GM19395 (cell line): ENCODE data around the gene NCOA6.
"Not testable (repeated sequence)": the region's sequence is repeated elsewhere in the genome, so short reads cannot be mapped to it uniquely, and the experiment has no call there.

Experiments
- ATAC-seq: cut with Tn5 transposase; IDR thresholded peaks from one replicate; pipeline ENCODE4 v1.9.1; 2021; ENCODE audit warnings: mild to moderate bottlenecking, moderate library complexity; ENCODE audit not compliant: unreplicated experiment

NCOA6 gene

DNA sequence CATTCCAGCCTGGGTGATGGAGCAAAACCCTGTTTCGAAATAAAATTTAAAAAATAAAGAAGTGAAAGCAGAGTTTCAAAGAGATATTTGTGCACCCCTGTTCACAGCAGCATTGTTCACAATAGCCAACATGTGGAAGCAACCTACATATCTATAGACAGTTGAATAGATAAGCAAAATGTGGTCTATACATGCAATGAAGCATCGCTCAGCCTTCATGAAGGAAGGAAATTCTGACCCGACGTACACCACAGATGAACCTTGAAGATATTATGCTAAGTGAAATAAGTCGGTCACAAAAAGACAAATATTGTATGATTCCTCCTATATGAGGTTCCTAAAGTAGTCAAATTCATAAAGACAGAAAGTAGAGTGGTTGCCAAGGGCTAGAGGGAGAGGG, 6.5 kb upstream of the NCOA6 start:
- ATAC-seq: no peak

DNA sequence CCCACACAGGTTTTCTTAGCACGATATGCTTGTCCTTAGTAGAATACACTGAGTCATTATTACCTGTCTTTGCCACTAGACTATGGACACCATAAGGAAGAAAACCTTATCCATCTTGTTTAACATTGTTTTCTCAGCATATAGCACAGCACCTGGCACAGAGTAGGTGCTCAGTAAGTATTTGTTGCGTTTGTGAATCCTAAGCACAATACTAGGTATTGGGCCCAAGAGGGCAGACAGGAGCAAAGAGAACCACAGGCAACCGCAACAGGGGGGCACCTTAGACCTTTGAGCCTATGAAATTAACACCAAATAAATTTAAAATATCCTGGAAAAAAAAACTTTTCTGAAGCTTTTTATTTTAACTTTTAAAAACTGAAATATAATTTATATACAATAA, 3.7 kb upstream of the NCOA6 start:
- ATAC-seq: no peak

DNA sequence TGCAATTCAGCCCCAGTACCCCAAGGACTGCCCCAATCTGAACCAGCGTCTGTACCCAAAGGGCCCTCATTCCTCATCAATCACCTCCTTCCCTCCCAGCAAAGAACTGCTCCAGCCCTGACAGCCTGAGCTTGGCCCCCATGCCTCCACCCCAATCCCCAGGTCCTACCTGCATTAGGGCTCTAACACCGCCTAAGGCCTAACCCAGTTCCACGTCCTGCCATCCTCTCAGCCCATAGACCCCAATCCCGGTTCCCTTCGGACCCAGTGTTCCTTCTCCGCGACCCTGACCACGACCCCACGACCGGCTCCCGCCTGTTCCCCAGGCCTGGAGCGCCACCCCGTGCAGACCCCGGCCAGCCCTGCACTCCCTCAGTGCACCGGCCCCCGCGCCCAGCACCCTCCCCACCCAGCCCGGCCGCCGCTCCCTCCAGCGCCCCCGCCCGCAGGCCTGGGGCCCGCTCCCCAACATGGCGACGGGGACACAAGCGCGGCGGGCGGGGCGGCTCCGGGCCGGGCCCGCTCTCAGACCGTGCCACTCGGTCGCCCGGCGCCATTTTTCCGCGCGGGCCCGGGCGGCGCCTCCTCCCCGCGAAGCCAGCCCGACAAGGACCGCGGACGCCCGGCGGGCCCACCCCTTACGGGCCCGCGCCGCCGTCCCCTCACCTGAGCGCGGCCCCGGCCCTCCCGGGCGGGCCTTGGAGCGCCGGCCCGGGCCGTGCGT, 483 bp downstream of the NCOA6 start:
- ATAC-seq: peak; percentile 57

DNA sequence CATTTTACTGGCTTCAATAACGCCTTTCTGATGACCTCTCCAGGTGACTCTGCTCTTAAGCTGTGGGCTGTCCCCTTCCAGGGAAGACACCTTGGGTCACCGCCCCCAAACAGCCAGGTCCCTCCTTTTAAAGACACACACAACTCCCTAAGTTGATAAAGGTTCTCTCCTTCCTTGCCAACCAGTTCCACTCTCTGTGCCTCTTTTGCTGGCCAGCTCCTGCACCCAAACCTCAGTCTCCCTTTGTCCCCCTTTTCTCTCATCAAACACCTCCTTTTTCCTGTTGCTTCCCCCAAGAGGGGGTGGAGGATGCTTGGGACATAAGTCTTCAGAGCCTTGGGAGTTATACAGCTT, 1.0 kb downstream of the NCOA6 start:
- ATAC-seq: peak; percentile 73

DNA sequence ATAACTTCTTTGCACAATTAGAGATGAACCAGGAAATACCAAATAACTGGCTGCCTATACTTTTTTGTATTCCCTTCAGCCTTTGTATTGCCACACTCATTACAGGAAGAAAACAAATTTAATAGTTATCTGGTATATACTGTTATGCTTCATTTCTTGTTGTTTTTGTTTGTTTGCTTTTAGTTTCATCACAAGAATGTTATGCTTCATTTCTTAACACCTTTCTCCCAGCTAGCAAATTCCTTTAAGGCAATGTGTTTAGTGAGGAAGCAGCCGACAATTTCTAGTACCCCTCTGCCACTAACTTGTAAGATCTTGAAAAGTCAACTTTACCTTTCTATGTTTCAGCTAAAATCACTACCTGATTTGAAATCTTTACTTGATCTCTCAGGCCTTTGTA, 1.4 kb downstream of the NCOA6 start:
- ATAC-seq: no peak

DNA sequence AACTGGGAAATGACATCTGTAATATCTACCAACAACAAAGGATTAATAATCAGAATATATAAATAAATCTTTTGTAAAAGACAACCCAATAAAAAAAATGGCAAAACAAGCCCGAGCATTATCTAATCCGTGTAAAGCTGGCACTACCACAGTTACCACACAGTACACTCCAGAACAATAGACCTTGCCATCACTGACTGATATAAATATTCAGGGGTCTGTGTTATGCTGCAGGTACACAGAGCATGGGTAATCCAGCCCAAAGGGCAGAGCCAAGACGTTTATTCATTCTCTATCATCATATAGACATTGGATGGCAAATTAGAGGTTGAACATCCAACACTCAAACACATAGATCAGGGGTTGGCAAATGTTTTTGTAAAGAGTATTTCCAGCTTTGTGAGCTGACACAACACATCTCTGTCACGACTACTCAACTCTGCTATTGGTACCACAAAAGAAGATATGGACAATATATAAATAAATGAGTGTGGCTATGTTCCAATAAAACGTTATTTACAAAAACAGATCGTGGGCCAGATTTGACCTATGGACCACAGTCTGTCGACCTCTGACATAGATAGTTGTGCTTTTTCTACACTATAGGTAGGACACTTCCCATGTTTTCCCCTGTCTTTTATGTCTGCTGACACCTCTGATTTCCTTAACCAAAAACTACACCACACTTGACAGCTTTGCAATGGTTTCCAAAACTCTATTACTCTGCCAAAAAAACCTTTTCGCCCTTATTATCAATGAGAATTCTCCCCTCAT, 4.5 kb downstream of the NCOA6 start:
- ATAC-seq: no peak

DNA sequence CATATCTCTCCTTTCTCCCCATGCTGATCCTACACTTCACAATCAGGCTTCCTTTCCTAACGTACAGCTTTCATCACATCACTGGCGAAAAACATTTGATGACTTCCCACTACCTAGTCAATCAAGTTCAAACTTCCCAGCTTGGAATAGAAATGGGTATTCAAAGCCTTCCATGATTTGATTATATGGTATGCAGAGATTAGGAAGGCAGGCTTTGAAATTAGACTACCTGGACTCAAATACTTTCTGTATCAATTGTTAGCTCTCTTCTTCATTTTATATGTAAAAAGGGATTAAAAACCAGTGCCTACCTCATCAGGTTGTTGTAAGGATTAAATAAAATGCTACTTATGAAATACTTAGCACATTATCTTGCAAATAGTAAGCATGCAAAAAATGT, 7.7 kb downstream of the NCOA6 start:
- ATAC-seq: no peak

DNA sequence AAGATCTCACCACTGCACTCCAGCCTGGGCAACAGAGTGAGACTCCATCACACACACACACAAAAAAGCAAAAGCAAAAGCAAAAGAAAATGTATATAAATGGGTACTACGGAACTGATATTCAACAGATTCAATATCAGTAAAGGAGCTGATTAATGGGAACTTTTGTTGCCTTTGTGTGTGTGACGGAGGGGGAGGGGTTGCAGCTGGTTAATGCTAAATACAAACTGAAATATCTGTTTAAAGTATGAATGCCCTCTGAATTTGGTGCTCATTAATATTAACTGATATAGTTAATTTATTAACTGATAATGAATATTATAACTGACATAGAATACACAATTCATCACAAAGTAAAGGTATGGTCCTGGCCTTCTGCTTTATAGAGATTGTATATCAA, 8.4 kb downstream of the NCOA6 start:
- ATAC-seq: no peak

DNA sequence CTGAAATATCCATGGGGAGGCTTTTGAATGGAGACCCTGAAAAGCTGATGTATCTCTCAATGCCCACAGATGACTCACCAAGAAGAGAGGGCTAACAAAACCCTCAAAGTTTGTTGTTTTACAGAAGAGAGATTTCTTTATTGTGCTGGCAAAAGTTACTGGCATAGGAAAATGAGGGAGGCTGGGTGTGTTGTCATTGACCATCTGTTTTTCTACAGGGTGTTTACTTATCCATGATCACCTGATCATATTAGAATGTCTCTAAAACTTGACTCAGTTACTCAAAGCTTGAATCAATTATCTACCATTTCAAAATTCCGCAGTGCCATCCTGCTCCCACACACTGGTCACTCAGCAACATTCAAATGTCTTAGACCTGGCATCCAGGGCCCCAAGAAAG, 9.8 kb downstream of the NCOA6 start:
- no peak for ATAC-seq

DNA sequence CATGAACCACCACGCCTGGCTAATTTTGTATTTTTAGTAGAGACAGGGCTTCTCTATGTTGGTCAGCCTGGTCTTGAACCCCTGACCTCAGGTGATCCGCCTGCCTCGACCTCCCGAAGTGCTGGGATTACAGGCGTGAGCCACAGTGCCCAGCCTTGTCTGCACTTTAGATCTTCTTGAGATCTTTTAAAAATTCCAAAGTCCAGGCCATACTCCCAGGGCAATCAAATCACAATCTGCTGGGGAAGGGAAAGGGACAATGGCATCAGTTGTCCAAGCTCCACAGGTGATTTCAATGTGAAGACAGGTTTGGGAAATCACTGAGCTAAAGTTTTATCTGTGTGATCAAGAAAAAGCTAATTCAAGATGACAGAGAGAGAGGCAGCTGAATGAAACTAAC, 16.9 kb downstream of the NCOA6 start:
- ATAC-seq: no peak

DNA sequence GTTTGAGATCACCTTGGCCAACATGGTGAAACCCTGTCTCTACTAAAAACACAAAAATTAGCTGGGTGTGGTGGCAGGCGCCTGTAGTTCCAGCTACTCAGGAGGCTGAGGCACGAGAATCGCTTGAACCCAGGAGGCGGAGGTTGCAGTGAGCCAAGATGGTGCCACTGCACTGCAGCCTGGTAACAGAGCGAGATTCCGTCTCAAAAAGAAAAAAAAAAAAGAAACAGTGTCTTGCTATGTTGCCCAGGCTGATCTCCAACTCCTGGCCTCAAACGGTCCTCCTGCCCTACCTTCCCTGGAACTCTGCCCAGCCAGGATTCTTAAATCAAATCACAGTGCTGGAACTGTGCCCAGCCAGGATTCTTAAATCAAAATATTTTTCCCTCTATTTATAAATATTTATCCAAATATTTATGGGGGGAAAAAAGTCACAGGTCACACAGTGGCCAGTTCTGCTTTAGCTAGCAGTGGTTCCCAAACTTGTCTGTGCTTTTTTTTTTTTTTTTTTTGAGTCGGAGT, 17.4 kb downstream of the NCOA6 start:
- not testable (repeated sequence) for ATAC-seq

DNA sequence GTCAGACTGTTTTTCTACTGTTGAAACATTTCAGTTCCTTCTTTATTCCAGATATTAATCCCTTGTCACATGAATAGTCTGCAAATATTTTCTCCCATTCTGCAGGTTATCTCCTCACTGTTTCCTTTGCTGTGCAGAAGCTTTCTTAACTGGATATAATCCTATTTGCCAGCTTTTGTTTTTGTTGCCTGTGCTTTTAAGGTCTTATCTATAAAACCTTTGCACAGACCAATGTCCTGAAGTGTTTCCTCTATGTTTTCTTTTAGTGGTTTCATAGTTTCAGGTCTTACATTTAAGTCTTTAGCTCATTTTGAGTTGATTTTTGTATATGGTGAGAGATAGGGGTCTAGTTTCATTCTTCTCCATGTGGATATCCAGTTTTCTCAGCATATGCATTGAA, 19.2 kb downstream of the NCOA6 start:
- ATAC-seq: no peak

DNA sequence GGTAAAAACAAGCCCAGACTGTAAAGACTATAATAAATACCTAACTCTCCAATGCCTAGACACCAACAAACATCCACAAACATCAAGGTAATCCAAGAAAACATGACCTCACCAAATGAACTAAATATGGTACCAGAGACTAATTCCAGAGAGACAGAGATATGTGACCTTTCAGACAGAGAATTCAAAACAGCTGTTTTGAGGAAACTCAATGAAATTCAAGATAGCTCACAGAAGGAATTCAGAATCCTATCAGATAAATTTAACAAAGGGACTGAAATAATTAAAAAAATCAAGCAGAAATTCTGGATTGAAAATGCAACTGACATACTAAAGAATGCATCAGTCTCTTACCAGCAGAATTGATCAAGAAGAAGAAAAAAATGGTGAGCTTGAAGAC, 26.6 kb downstream of the NCOA6 start:
- no peak for ATAC-seq

DNA sequence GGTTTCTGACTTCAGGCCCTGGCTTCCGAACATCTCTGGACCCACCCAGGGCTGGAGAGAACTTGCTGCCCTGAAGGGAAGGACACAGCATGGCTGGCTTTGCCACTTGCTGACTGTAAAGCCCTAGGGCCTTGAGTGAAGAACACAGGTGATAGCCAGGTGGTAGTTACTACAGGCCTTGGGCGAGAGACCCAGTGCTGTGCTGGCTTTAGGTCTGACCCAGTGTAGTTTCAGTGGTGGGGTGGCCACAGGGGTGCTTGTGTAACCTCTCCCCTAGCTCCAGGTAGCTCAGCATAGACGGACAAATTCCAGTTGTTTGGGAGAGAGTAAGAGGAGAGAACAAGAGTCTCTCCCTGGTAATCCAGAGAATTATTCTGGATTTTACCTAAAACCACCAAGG, 27.1 kb downstream of the NCOA6 start:
- ATAC-seq: no peak

DNA sequence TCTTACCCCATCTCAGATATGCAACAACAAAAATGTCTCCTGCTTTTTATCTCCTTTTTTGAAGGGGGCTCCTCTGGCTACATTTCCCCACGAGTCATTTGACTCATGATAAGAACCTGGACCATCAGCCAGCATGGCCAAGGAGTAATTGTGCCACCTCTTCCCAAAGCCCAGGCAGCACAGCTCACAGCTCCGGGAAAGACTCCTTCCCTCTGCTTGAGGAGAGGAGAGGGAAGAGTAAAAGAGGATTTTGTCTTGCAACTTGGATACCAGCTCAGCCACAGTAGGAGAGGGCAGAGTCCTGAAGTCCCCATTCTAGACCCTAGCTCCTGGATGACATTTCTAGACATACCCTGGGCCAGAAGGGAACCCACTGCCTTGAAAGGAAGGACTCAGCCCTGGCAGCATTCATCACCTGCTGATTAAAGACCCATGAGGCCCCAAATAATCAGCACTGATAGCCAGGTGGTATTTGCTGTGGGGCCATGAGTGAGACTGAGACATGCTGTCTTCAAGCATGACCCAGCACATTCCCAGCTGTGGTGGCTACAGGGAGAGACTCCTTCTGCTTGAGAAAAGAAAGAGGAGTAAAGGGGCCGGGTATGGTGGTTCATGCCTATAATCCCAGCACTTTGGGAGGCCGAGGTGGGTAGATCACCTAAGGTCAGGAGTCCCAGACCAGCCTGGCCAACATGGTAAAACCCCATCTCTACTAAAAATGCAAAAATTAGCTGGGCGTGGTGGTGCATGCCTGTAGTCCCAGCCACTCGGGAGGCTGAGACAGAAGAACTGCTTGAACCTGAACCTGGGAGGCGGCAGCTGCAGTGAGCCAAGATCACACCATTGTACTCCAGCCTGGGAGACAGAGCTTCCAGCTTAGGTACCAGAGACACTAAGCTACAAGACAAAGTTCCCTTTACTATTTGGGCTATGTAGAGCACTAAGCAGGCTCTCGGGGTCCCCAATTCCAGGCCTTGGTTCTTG, 28.1 kb downstream of the NCOA6 start:
- ATAC-seq: no peak

DNA sequence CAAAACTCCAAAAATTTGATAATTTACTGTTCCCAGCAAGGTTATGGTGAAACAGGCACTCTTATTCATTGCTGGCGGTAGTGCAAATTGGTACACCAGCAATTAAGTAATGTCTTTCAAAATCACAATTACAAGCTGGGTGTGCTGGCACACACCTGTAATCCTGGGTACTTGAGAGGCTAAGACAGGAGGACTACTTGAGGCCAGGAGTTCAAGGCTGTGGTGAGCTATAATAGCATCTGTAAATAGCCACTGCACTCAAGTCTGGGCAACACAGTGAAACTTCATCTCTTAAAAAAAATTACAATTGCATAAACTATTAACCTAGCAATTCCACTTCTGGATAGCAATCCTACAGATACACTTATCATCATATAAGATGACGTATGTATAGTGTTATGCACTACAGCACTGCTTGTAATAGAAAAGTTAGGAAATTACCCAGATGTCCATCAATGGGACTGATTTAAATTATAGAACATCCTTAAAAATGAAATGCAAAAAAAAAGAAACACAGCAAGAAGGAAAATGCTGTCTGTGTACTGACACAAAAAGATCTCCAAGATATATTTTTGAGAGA, 31.4 kb downstream of the NCOA6 start:
- ATAC-seq: no peak

DNA sequence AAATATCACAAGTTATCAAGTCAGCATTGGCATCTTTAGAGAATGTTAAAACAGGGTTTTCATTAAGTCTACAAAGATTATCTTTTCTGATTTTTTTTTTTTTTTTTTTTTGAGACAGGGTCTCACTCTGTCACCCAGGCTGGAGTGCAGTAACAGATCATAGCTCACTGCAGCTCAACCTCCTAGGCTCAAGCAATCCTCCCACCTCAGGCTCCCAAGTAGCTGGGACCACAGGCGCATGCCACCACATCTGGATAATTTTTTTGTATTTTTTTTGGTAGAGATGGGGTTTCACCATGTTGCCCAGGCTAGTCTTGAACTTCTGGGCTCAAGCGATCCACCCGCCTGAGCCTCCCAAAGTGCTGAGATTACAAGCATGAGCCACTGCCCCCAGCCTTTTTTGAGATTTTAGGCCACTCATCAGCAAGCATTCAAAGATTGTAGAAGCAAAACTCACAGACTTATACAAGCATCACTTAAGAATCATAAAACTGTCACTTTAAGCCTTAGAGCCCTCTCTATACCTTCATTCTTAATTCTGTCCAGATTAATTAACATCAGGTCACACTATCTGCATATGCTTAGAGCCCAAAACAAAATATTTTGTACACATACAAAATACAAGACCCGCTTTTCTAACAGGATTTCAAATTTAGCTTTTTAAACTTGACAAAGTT, 32.6 kb downstream of the NCOA6 start:
- no peak for ATAC-seq

DNA sequence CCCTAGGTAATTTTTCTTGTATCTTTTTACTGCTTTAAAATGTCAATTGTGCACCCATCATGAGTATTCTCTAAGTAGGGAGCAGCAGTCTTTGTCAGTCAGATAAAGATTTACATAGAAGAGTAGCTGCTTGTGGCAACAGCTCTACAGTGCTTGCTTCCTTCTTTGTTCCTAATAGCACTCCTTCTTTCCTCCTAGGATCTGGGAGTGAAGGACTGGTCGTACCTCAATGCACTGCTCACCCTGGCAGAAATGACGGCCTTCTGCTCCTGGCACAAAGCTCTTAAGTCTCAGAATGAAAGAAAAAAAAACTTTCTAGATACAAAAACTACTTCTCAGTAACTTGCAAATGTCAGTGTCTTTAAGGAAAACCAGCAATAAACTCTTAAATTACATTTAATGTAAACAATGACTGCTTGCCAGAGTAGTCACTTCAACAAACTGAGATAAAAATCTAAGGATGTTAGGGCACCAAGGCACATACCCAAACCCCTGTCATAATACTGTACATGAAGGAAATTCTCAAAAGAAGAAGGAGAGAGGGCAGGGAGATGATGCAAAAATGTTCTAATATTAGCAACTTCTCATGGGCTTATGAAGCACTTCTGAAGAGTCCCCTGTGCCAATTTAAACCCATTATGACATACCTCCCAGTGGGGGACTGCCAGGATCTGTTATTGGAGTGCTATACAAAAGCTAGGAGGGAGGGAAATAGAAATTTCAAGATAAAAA, 34.0 kb downstream of the NCOA6 start:
- ATAC-seq: no peak

DNA sequence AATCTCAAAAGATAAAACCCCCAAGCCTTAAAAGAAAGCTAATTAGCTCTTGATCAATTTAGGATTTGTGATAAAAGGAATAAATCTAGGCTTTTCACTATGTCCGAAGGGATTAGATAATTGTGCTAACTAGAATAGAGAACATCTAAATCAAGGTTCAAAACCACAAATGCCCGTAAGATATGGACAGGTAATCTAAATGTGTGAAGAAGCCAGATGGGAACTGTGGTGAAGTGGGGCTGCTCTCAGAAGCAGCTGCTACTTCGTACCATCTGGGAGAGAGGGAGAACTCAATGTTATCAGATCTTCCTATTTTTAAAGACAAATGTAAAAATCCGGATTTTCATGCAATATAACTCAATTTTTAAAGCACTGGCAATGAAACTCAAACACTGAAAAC, 44.2 kb downstream of the NCOA6 start:
- ATAC-seq: no peak

DNA sequence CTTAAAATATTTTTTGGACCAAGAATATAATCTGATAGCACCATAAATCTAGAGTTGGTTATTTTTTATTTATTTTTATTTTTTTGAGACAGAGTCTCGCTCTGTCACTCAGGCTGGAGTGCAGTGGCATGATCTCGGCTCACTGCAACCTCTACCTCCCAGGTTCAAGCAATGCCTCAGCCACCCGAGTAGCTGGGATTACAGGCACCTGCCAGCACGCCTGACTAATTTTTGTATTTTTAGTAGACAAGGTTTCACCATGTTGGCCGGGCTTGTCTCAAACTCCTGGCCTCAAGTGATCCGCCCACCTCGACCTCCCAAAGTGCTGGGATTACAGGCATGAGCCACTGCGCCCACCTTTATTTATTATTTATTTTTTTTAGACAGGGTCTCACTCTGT, 45.2 kb downstream of the NCOA6 start:
- not testable (repeated sequence) for ATAC-seq
